HS-5 (cell line): ENCODE results near the gene ZNF599.
"Not testable (repeated sequence)": the region's sequence is repeated elsewhere in the genome, so short reads cannot be mapped to it uniquely, and the experiment has no call there.

Experiments used
- DNase-seq: peaks from one replicate; pipeline ENCODE4 v3.0.0-alpha.2; 2012; ENCODE audit warnings: low read depth

The ZNF599 gene

DNA sequence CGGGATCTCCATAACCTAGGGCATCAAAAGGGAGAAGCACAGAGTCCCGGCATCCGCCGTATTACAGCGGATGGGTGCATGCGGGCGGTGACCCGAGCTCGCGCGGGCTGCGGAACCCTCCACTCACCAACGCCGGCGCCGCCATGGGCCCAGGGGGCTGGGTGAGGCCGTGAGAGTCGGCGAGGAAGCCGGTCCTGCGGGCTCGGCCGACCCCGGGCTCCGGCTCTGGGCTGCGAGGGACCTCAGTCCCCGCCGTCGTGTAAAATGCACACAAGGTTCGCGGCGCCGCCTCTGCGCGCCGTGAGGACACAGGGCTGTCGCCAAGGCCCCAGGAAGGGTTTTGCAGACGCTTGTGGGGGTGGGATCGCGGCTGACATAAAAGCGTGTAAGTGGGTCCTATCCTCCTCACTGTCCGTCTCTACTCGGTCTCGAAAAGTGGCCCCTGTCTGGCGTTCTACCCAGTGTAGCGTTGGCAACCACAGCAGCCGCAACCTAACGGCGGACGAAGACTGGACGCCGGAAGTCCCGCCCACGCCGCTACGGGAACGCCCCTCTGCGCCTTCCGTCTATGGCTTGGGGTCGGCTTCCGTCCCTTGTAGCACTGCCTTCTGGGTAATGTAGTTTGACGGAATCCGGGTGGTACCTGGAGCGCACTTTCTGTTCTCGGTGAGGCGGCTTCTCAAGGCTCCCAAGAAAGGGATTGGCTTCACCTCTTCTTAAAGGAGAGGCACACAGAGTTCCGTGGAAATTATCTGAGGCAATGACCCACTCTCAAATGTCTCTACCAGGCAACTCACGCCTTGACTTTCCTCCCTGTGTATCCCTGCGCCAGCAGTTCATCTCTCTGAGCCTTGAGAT is at the start of gene ZNF599:
TSS of gene ZNF599 (minus strand) at position 519 of the 858 bp plus-strand sequence. CDS start at position 145, 374 bp downstream.
- DNase-seq, result peak; percentile 49

DNA sequence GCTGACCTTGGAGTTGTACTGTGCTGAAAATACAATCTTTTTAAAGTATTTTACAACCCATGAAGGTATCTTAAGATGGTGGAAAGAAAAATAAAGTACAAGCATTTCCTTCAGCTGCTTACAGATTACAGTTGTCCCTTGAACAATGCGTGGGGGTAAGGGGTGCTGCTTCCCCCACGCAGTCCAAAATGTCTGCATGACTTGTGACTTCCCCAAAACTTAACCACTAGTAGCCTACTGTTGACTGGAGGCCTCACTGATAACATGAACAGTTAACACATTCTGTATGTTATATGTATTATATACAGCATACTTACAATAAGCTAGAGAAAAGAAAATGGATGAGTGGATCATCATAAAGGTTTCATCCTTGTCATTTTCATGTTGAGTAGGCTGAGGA is 45.3 kb upstream of the ZNF599 start:
- DNase-seq, result no peak

DNA sequence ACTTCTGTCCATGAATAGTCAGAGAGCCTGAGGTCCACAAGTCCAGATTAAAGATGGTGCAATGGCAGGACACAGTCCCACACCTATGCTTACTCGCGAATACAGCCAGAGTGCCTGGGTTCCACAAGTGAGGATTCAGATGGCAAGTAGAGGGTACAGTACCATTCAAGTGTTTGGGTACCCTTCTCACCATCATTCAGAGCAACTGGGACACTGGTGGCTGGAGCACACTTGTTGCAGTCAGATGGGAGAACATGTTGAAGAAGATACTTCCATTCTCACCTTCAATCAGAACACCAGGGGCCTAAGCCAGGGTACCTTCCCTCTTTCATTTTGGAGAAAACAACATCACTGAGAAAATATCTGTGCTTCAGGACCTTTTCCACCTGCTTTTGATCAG is 43.7 kb upstream of the ZNF599 start:
- no peak for DNase-seq

DNA sequence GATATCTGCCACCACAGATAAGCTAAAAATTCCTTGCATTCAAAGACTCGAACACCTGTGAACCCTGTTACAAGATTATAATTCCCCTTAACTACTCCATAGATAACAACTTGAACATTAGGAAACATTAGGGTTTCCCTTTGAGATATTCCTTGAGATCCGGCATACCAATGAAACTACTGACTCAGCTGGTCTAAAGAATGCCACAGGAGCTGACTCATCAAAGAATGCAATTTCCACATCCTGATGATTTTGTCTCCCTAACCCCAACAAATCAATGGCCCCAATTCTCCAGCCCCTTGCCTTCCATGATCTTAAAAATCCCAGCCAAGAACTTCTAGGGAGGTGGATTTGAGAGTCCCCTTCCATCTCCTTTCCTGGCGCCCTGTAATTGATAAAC is 35.6 kb upstream of the ZNF599 start:
- peak; percentile 82 for DNase-seq

DNA sequence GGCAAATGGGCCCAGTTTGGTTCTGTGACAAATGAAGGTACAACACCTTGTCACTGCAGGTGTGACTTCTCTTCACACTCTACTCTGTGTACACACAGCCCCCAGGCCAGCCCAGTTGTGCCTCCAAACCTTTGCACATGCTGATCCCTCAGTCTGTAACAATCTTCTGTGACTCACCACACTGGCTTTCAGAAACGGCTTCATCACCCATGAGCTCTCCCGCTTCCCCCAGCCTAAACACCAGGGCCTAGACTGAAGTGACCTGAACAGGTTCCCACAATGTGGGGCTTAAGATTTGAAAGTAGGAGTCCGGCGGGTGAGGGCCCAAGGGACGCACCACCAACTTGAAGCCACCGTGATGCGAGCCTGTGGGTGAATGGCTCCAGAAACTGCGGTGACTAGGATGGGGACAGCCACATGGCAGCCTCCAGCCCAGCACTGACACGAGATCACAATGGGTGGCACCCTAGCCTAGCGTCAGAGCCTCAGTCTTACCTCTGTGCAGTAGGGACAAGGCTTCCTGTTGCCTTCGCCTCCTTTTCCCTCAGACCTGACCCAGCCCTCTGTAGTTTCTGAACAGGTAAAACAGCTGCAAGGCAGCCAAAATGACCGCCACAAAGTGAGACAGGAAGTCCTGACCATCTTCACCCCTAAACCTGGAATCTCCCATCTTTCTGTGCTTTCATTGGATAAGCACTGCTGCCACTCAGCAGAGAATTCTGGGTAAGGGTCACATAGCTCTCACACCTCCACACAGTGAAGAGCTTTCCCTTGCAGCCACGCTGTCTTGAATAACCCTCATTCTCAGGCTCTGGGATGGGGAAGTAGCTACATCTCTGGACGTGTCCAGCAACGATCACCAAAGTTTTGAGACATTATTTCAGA is 34.2 kb upstream of the ZNF599 start:
- no peak for DNase-seq

DNA sequence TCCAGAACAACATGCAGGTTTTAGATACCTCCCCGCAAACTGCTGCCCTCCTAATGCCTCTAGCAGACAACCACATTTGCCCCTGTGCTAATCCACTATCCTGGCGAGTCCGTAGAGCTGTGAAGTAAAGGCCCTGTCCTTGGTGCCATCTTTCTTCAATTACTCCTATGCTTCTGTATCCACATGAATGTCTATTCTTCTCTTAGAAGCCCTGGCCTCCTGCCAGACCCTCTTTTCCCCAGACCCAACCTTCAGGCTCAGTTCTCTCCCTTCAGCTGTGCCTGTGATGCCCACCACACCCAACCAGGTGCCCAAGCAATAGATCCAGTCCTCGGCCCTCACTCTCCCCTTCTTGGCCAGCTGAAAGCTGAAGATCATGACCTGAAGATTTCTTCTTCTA is 31.1 kb upstream of the ZNF599 start:
- no peak for DNase-seq

DNA sequence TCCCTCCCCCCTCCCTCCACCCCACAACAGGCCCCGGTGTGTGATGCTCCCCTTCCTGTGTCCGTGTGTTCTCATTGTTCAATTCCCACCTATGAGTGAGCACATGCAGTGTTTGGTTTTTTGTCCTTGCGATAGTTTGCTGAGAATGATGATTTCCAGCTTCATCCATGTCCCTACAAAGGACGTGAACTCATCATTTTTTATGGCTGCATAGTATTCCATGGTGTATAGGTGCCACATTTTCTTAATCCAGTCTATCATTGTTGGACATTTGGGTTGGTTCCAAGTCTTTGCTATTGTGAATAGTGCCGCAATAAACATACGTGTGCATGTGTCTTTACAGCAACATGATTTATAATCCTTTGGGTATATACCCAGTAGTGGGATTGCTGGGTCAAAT is 23.9 kb upstream of the ZNF599 start:
- not testable (repeated sequence) for DNase-seq

DNA sequence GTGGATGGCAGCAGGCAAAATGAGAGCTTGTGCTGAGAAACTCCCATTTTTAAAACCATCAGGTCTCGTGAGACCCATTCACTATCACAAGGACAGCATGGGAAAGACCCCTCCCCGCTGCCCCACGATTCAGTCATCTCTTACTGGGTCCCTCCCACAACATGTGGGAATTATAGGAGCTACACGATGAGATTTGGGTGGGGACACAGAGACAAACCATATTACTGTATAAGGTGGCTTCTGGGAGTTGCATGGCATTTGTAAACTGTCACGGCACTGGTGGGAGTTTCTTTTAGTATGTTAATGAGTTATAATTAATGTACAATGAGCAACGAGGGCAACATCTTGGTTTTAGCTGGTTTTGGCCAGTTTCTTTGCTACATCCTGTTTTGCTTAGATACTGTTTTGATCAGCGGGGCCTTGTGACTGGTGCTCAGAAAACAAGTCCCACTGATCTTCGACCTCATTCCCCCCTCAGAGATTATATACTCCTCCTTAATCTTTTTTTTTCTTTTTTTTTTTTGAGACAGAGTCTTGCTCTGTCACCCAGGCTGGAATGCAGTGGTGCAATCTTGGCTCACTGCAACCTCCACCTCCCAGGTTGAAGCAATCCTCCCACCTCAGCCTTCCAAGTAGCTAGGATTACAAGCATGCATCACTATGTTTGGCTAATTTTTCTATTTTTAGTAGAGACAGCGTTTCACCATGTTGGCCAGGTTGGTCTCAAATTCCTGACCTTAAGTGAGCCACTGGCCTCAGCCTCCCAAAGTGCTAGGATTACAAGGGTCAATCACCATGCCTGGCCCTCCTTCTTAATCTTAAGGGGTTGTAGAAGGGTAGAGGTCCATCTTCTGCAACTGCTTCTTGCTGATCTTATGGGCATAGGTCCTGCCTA is 21.3 kb upstream of the ZNF599 start:
- DNase-seq, result no peak

DNA sequence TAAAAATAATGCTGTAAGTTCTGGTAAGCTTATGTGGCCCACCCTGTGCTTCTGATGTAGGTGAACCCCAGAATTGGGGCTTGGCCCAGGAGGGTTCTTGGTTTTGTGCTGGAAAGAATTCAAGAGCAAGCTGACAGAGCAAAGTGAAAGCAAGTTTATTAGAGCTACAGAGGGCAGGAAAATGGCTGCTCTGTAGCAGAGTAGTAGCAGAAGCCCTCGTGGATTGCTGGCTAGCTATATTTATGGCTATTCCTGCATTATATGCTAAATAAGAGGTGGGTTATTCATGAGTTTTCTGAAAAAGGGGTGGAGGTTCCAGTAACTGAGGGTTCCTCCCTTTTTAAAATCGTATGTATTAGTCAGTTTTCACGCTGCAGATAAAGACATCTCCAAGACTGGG is 20.6 kb upstream of the ZNF599 start:
- no peak for DNase-seq

DNA sequence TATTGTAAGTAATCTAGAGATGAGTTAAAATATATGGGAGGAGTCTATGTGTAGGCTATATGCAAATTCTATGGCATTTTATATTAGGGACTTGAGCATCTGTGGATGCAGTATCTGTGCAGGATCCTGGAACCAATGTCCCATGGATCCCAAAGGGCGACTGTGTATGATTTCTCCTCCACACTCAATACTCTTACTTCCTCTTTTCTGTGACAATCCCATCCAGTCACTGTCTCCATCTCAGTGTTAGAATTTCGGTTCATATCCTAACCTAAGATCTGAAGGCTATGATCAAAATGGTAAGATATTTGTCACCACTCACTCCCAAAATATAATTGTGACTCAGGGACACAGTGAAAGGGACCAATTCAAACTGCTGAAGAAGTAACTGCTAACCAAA is 15.1 kb upstream of the ZNF599 start:
- DNase-seq, result no peak

DNA sequence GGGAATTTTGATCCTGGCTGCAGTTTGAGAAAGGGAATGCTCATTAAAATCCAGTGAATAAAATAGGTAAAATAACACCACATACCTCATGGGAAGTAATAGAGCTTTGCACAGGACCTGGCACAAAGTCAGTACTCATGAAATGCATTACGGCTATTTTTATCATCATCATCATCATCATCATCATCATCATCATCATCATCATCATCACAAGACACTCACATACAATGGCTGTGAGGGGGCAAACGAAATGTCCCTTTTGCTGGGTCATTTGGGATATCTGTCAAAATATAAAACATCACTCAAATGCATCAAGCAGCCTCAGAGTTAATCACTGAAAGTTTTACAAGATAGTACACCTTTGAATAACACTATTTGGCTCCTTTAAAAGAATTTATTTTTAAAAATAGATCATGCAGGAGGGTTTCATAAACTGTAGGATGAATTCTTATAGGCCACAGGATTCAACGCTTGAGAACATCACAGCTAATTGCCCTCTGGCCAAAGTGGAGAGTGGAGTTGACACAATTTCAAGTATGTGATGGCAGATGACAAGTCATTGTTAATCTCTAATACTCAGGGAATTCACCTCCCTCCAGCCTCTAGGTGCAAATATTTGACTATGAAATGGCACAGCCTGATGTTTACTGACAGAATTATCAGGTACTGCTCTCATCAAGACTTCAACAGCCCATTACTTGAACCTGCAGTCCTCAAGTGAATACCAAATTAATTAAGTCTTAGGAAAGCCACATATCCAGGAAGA is 14.2 kb upstream of the ZNF599 start:
- no peak for DNase-seq

DNA sequence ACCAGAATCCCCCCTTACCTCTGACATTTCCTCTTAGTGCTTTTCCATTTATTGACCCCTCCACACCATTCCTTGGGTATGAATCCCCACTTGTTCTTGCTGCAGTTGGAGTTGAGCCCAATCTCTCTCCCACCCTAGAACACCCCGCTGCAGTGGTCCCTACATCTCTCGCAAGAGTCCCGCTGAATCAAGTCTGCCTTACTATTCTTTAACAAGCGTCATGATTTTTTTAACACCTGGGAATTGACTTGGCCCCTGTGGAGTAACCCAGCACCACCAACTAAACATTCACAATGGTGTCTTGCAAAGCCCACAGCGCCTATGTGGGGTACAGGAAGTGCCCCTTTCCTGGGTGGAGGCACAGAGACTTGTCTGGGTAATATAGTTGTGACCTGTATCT is 13.2 kb upstream of the ZNF599 start:
- DNase-seq, result no peak

DNA sequence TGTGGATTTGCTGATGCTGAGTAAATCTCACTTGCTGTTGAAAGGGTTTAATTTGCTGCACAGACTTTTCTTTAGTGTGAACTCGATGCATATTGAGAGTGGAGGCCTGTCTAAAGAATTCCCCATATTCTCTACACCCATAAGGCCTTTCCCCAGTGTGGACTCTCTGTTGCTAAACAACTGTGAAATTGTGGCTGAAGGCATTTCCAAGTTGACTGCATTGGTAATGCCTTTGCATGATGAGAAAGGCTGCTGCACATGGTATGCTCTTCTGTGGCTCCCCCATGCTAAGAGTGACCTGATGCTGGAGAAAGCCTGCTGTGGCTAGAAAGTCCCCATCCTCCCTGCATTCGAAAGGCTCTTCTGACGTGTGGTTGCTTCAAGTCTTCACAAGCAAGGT is 6.6 kb upstream of the ZNF599 start:
- DNase-seq, result no peak

DNA sequence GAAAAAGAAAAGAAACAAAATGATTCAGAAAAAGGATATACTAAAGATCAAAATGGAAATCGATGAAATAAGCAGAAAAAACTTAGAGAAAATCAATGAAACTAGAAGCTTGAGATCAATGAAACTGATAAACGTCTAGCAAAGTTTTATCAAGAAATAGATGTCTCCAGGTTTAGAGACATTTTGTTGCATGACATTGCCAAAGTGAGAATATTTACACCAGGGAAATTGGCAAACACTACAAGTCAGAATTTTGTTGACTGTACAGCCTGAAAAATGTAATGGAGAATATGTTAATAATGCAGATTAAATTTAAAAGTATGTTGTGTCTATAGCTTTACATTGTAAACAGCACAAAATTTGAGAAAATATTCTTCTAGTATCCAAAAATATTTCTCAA is 5.3 kb upstream of the ZNF599 start:
- no peak for DNase-seq

DNA sequence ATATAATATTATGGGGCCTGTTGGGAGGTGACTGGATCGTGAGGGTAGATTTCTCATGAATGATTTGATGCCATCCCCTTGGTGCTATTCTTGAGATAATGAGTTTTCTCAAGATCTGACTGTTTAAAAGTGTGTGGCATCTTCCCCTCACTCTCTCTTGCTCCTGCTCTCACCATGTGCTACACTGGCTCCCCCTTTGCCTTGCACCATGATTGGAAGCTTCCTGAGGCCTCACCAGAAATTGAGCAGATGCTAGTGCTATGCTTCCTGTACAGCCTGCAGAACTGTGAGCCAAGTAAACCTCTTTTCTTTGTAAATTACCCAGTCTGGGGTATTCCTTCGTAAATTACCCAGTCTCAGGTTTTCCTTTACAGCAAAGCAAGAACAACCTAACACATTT is 1.8 kb upstream of the ZNF599 start:
- DNase-seq, result no peak

DNA sequence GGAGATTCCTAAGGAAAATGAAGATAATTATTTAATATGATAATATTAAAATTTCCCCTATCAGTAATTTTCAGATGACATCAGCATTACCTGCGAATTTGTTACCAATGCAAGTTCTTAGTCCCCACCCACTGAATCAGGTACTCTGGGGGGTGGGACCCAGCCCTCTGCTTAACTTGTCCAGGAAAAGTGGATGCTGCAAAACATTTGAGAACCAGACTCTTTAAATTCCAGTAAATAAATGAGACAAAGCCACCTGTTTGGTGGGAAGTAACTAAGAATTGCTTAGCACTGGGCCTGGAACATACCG is 495 bp upstream of the ZNF599 start:
- no peak for DNase-seq

DNA sequence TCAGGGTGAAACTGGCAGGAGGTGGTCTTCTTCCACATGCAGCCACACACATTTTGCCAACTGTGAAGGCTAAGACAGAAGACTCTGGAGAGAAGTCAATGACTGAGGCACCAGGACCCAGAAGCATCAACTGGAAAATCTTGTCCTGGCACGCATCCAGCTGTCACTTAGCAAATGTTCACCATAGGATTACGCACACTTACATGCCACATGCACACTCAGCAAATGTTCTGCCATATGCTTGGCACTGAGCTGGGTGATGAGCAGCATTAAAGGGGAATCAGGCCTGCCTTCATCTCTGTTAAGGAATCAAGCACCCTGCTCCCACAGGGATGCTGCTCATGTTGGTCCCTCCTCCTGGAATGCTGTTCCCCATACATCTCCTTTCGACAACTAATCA is 5.1 kb downstream of the ZNF599 start:
- DNase-seq, result no peak

DNA sequence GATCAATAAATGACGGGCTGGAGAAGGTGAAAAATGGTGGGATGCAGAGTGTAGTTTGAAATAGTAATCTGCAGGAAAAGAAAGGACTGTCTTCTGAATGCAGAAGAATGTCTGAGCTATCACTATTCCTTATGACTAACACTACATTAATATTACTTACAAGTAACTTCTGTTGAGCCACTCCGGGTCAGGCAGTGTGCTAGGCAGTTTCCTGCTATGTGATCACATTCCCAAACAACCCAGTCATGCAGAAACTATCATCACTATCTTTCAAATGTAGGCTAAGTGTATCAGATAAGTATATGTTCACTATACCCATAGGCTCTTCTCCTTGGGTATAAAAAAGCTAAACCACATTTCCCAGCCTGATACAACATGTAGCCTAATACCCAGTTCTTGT is 6.6 kb downstream of the ZNF599 start:
- DNase-seq, result no peak

DNA sequence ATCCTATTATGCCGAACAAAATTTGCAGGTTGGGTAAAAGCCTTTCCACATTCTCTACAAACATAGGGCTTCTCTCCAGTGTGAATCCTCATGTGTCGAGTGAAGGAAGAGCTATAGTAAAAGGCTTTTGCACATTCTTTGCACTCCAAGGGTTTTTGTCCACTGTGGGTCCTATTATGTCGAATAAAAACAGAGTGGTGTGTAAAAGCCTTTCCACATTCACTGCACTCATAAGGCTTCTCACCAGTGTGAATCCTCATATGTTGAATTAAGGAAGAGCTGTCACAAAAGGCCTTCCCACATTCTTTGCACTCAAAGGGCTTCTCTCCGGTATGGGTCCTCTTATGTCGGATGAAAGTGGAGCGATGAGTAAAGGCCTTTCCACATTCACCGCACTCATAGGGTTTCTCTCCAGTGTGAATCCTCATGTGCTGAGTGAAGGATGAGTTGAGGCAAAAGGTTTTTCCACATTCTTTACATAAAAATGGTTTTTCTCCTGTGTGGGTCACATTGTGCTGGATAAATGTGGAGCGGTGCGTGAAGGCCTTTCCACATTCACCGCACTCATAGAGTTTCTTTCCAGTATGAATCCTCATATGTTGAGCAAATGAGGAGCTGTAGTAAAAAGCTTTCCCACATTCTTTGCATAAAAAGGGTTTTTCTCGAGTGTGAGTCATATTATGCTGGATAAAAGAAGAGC is 13.6 kb downstream of the ZNF599 start:
- DNase-seq, result no peak

DNA sequence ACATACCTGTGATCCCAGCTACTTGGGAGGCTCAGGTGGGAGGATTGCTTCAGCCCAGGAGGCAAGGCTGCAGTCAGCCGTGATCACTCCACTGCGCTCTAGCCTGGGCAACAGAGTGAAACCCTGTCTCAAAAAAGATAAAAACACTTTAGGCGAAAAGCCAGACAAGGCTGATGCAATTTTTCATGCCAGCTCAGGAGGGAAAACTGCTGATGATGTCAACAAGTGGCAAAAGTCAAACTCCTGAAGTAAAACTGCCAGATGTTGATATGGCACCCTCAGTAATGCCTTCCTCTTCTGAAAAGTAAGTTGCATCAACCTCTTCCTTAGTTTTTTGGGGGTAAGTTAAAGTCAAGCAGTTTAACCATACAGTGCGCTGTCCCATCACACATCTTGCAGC is 15.6 kb downstream of the ZNF599 start:
- no peak for DNase-seq
